Lower leg skin (tissue), 3 donors: ENCODE data around the gene ME1.

Experiments used
- POLR2A ChIP-seq, 2 donors: fragments of 450-650 bp; IDR thresholded peaks; one replicate each; pipeline ENCODE4 v1.6.1; 2016 to 2017; ENCODE audit warnings: antibody characterized with exemption in 2 of 2, mild to moderate bottlenecking in 1 of 2, moderate library complexity in 1 of 2
- TF ChIP-seq, protein P1 (sequence below), 3 donors: fragments of 450-650 bp; IDR thresholded peaks; one replicate each; pipeline ENCODE4 v1.5.1; 2016; ENCODE audit warnings: antibody characterized with exemption in 3 of 3, mild to moderate bottlenecking in 3 of 3, moderate library complexity in 2 of 3

DNA sequence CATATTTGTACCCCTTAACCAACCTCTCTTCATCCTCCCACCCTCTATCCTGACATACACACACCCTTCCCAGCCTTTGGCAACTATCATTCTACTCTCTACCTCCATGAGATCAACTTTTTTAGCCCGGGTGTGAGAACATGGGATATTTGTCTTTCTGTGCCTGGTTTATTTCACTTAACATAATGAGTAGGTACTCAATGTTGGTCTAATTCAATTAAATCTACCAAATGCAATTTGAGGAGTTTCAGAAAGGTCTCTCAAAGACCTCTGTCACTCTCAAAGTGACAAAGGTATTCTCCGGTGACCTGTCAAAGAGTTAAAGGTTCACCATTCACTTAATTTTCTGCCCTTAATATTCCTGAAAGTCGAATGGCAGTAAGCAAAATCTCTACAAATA is 87.7 kb downstream of the ME1 start:
- TF ChIP-seq, protein P1, sequence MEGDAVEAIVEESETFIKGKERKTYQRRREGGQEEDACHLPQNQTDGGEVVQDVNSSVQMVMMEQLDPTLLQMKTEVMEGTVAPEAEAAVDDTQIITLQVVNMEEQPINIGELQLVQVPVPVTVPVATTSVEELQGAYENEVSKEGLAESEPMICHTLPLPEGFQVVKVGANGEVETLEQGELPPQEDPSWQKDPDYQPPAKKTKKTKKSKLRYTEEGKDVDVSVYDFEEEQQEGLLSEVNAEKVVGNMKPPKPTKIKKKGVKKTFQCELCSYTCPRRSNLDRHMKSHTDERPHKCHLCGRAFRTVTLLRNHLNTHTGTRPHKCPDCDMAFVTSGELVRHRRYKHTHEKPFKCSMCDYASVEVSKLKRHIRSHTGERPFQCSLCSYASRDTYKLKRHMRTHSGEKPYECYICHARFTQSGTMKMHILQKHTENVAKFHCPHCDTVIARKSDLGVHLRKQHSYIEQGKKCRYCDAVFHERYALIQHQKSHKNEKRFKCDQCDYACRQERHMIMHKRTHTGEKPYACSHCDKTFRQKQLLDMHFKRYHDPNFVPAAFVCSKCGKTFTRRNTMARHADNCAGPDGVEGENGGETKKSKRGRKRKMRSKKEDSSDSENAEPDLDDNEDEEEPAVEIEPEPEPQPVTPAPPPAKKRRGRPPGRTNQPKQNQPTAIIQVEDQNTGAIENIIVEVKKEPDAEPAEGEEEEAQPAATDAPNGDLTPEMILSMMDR (IDR thresholded peaks at IDR 0.05): no peak
- no peak for TF ChIP-seq POLR2A (IDR thresholded peaks at IDR 0.05)
